Posterior vena cava (tissue), 2 donors: Measurements from ENCODE around the gene RPL18. TPM values are rescaled to one million over a fixed set of nuclear protein-coding genes. Genes with fewer than 3 reads are reported as not detected.

Experiments
- DNase-seq: peaks from one replicate; pipeline ENCODE4 v3.0.0-alpha.2; 2020; ENCODE audit warnings: low spot score
- intact Hi-C, 2 donors: fragments of 100-400 bp; cut with DNase I; formaldehyde crosslinking; loops; one replicate each; pipeline versions ENCODE4 v1.14.1 to v1.14.2; 2022 to 2023
- total RNA-seq, 2 donors: library from RNA; stranded (reverse); fragmentation: NEBNext Ultra II Directional; extraction: Animal tissue kit (Norgen Biotek cat#: 25700); gene quantifications; one replicate each; pipeline ENCODE4 v1.2.1, GENCODE V29; 2021
- donor health status: DM: yes; HTN: yes; CAD: no.
- donor health status: DM: yes; HTN: yes; CAD: no.

RPL18 gene
- total RNA-seq, 2 donors from 2014 or later = 746 to 777 TPM

GRCh38 chr19:48646001-48646721 lies 27.2 kb upstream of the RPL18 start, which contains the start of gene CA11:
Gene CA11 (minus strand): TSS chr19:48646187. CDS start chr19:48645632, 555 bp downstream.
- DNase-seq = peak; percentile 95
- intact Hi-C loops = loop anchor here in 1 of 2 donors (10.0 kb wide), 1 partner anchor 189 kb away; the partner anchor contains the start of gene HSD17B14

DNA sequence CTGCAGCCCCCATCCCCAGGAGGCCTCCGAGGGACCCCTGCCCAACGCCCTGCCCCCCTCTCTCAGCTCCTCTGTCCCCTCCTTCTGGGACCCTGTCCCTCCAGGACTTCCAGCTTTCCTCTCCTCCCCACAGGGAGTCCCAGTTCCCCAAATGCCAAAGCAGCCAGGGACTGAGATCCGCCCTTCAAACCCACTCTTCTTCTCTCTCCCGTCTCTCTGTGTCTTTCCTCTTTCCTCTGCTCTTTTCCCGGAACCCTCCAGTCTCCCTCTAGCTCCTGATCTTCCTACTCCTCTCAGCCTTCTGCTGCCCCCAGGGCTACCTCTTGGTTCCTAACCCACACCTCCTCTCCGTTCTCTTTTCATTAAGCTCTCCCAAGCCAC lies 26.6 kb upstream of the RPL18 start:
- DNase-seq = peak; percentile 79
- intact Hi-C loops = loop anchor here in 1 of 2 donors (10.0 kb wide), 1 partner anchor 189 kb away; the partner anchor contains the start of gene HSD17B14

GRCh38 chr19:48644839-48645619 lies 26.1 kb upstream of the RPL18 start:
- intact Hi-C loops = loop anchor here (5.0 to 10.0 kb wide), 2 partner anchors 190 to 342 kb away; partner anchors contain the start of gene HSD17B14 (in 1 of the 2)
- DNase-seq = peak; percentile 91

GRCh38 chr19:48644355-48644754 lies 25.4 kb upstream of the RPL18 start:
- intact Hi-C loops = loop anchor here (5.0 to 10.0 kb wide), 2 partner anchors 190 to 343 kb away; partner anchors contain the start of gene HSD17B14 (in 1 of the 2)
- no peak for DNase-seq

DNA sequence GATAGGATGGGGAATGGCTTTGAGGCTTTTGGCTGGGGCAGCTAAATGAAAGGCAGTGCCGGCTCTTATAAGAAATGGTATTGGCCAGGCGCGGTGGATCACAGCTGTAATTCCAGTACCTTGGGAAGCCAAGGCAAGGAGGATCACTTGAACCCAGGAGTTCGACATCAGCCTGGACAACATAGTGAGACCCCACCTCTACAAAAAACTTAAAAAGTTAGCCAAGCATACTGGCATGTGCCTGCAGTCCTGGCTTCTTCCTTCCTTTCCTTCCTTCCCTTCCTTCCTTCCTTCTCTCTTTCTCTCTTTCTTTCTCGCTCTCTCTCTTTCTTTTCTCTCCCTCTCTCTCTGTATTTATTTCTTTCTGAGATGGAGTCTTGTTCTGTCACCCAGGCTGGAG lies 23.9 kb upstream of the RPL18 start:
- intact Hi-C loops = loop anchor here (5.0 to 10.0 kb wide), 2 partner anchors 192 to 344 kb away; partner anchors contain the start of gene HSD17B14 (in 1 of the 2)
- DNase-seq = no peak

GRCh38 chr19:48641850-48642249 lies 22.9 kb upstream of the RPL18 start:
- intact Hi-C loops = loop anchor here (5.0 to 10.0 kb wide), 2 partner anchors 193 to 345 kb away; partner anchors contain the start of gene HSD17B14 (in 1 of the 2)
- no peak for DNase-seq

DNA sequence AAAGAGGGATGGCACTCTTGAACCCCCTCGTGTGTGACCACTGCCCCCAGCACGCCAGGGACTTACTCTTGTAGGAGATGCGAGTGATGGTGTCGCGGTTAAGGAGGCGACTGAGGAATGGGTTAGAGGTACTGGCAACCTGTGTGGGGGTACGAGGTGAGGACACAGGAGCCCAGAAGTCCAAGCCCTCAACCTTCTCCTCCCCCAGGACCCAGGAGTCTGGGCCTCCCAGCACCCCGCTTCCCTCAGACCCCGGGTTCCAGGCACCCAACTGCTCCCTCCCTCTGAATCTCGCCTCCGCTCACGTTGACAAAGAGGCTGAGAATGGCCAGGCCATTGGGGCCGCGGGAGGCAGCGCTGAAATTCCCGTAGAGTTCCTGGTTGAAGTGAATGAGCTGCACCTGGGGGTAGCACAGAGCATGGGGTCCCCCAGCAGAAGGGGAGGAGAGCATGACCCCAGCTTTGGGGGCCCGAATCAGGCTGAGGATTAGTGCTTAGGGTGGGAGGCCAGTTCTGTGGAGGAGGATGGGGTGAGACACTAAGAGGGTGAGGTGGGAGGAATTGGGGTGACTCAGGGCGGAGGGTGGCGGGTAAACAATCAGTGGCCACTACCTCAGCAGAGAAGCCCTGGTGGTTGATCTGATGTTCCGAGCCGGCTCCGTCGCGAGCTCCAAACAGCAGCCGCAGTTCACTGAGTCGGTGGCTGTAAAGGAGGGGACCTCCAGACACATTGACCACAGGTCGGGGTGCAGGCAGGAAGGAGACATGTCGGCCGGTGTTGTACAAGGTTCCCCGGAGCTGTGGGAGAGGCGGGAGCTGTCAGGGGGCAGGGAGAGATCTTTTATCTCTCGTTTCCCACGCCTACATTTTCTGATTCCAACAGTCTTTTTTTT lies 20.8 kb upstream of the RPL18 start:
- intact Hi-C loops = loop anchor here (5.0 to 10.0 kb wide), 2 partner anchors 195 to 348 kb away; partner anchors contain the start of gene HSD17B14 (in 1 of the 2)
- no peak for DNase-seq

GRCh38 chr19:48638831-48639381 lies 19.9 kb upstream of the RPL18 start:
- intact Hi-C loops = no loop called here
- peak; percentile 83 for DNase-seq

- intact Hi-C loops = no loop called here
- DNase-seq = peak; percentile 91
Measured at GRCh38 chr19:48637948-48638830, 19.2 kb upstream of the RPL18 start.

GRCh38 chr19:48637449-48637947 lies 18.5 kb upstream of the RPL18 start:
- intact Hi-C loops = no loop called here
- DNase-seq = peak; percentile 99

DNA sequence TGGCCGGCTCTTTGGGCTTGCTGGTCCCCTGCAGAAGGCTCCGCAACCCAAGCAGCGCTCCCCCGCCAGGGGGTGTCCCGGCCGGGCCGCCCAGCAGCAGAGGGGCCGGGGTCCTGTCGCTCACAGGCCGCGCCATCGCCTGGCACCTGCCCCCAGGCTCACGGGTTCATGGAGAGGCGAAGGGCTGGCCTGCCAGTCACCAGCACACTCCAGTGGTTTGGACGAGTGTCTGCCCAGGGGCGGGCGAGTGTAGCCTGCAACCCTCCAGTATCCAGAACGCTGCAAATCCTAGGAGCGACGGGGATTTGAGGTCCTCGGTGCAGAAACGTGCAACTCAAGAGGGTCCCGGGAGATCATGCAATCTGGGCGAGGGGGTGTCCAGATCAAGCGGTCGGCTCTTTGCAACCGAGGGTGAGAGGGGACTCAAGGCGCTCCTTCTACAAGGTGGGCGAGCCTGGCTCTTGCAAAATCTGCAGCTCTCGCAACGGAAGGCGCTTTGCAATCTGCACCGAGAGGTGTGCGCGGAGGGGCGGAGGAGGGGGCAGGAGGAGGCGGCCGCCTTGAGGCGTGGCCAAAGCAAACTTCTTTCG lies 18.0 kb upstream of the RPL18 start, which contains the start of gene DBP:
TSS of gene DBP (minus strand) at position 521 of the 590 bp plus-strand sequence. CDS start at position 136, 385 bp downstream.
- intact Hi-C loops = no loop called here
- peak; percentile 87 for DNase-seq

DNA sequence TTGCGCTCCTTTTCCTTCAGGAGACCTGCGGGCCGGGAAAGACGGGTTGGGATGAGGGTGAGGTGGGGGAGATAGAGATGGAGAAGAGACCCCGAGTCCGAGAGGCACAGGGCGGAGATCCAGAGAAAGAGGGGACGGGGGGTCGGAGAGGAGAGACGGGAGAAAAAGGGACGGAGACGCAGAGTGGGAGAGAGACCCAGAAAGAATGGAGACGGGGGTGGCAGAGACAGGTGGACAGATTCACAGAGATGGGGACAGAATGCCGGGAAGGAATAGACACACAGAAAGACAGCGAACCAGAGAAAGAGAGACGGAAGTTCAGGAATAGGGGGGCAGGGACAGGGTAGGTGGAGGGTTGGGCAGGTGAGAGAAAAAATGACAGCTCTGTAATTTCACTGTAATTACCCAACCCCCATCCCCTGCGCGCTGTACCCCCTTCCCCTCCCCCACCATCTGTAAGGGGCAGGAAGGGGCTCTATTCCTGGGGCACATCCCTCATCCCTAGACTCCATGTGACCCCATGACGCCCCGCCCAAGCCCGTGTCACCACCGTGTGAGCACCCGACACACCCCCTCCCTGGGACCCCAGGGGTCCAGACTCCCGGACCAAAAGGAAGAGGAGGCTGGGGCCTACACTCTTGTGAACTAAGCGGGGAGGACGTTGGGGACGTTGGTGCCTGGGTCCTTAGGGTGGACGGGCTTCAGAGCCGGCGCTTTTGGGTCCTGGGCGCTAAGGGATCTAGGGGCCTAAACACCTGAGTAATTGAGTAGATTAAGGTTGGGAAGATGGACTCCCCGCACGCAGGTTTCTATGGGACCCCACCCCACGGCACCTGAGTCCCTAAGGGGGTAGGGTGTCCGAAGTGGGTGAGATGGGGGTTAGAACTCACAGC lies 17.2 kb upstream of the RPL18 start:
- intact Hi-C loops = no loop called here
- peak; percentile 85 for DNase-seq

DNA sequence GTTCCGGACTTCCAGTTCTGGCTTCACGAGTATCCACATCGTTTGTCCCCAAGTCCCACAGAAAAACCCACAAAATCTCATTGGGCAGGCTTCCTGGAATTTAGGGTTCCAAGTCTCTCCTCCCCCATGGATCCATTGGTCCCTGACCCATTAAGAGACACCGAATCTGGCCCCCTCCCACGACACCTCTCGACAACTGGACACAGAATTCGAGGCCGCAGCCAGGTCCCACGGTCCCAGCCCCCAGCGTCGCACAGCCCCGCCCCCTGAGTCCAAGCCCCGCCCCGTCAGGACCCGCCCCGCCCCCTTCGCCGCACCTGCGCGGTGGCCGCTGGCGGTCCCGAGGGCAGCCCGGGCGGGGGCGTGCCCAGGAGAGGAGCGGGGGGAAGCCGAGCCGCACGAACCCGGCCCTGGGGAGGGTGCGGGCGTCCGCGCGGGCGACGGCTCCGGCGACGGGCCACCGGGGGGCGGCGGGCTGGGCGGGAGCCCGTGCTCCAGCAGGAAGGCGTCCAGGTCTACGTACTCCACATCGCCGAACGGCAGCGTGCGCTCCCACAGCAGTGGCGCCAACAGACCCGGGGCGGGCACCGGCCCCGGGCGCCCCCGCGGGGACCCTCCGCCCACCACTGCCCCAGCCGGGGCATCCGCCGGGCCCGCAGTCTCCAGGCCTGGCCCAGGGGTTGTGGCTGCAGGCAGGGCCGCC lies 16.4 kb upstream of the RPL18 start:
- intact Hi-C loops = no loop called here
- DNase-seq = peak; percentile 87

DNA sequence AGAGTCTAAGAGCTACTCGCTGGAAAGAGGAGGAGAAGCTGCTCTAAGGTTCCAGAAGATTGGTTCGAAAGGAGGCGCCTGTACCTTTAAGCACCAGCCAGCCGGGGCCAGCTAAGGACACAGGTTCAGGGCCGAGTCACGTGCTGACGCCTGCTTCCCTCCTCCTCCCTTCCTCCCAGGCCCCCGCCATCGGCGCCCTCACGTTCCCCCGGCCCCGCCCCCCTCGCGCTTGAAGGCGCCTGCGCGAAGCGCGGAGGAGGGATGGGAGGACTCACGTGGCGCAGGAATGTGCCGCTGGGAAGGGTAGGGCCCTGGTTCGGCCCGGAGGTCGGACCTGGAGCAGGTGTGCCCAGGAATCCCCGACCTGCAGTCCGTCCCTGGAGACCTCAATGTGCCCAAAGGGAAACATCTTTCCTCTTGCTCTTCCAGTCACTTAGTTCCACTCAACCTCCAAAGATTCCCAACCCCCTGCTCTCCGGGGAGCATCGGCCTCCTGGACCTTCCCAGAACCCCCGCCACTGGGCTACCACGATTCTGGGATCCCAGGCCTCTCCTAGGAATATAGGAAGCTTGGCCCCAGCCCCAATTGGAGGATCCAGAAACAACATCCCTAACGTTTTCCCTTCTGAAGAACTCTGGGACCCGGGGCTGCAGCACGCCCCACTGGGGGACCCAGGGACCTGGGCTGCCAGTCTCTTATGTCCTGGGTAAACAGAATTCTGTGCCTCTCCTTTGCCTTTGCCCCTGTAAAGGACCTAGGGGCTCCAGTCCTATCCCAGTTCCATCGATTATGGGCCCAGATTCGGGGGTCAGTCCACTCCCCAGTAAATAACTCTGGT lies 15.7 kb upstream of the RPL18 start:
- peak; percentile 99 for DNase-seq
- intact Hi-C loops = no loop called here

GRCh38 chr19:48634036-48634342 lies 15.0 kb upstream of the RPL18 start:
- no peak for DNase-seq
- intact Hi-C loops = no loop called here
